Esophagus squamous epithelium (tissue), 5 donors: ENCODE measurements around the gene ZNF674. TPM values are rescaled to one million over a fixed set of nuclear protein-coding genes. Genes with fewer than 3 reads are reported as not detected.

Source experiments
- DNase-seq: peaks from one replicate; lab custom pipeline; 2025; lab: John Stamatoyannopoulos, UW
- H3K27ac ChIP-seq, 4 donors: fragments of 200-600 bp; sonication (generic); one replicate each; pipeline ENCODE4 v1.5.1; 2016 to 2019; ENCODE audit warnings: mild to moderate bottlenecking in 1 of 4
- H3K27me3 ChIP-seq, 4 donors: fragments of 200-600 bp; sonication (generic); 1 replicate in 3 of 4; 2 replicates in 1 of 4; pipeline versions ENCODE4 v1.5.1 to v1.6.0; 2017 to 2021; ENCODE audit warnings: antibody characterized with exemption in 1 of 4
- H3K36me3 ChIP-seq, 3 donors: fragments of 200-600 bp; sonication (generic); one replicate each; pipeline ENCODE4 v1.5.1; 2016 to 2019
- H3K4me1 ChIP-seq, 3 donors: fragments of 200-600 bp; sonication (generic); one replicate each; pipeline ENCODE4 v1.5.1; 2017 to 2019
- H3K4me3 ChIP-seq, 4 donors: fragments of 200-600 bp; sonication (generic); 1 replicate in 3 of 4; 2 replicates in 1 of 4; pipeline ENCODE4 v1.5.1; 2016 to 2019; ENCODE audit warnings: mild to moderate bottlenecking in 2 of 4, moderate library complexity in 1 of 4
- H3K9me3 ChIP-seq, 3 donors: fragments of 200-600 bp; sonication (generic); one replicate each; pipeline ENCODE4 v1.5.1; 2016 to 2019
- CTCF ChIP-seq, 6 experiments: fragments of 450-650 bp in 4 of 6; fragments of 200-600 bp in 2 of 6; sonication (generic) in 2 of 6; IDR thresholded peaks; one replicate each; pipeline ENCODE4 v1.5.1; 2016 to 2019; ENCODE audit warnings: antibody characterized with exemption in 6 of 6, mild to moderate bottlenecking in 4 of 6, moderate library complexity in 4 of 6
- POLR2A ChIP-seq, 4 donors: fragments of 450-650 bp; IDR thresholded peaks; one replicate each; pipeline ENCODE4 v1.6.1; 2017; ENCODE audit warnings: antibody characterized with exemption in 4 of 4, mild to moderate bottlenecking in 4 of 4, moderate library complexity in 3 of 4
- WGBS, 2 donors: methylation state at CpG; one replicate each; pipeline ENCODE4 v1.1.5; 2018; 5-methylcytosine and 5-hydroxymethylcytosine counted together
- intact Hi-C: fragments of 100-400 bp; cut with DNase I; formaldehyde crosslinking; loops from one replicate; pipeline ENCODE4 v1.15.0; 2022
- total RNA-seq, 4 donors: library from RNA; depleted of rRNA; stranded (reverse); fragments of >200 nt; gene quantifications; one replicate each; pipeline ENCODE4 v1.1.0, GENCODE V29; 2016
- donor health status: DM: yes; HTN: yes; CAD: no.

ZNF674 gene
- total RNA-seq, 4 donors from 2014 or later, result 1.5 to 2.8 (median 2.4) TPM

GRCh38 chrX:46571423-46572339, 26.5 kb upstream of the ZNF674 start:
- no peak for TF ChIP-seq CTCF (IDR thresholded peaks at IDR 0.05)
- no peak for TF ChIP-seq POLR2A (IDR thresholded peaks at IDR 0.05)
- DNase-seq, result no peak
- Histone ChIP-seq H3K27ac (no peak overlapping the region), H3K4me3 (no peak overlapping the region), H3K36me3 (no peaks in the 10 kb centered on the region), H3K4me1 (peaks cover 0 to 28% (median 0%) of the 10 kb centered on the region in 3 donors), H3K9me3 (no peaks in the 10 kb centered on the region), H3K27me3 (no peaks in the 10 kb centered on the region)
- WGBS, 2 donors, result 79 to 90% methylated on average over 4 to 9 of the region's 10 CpGs
- intact Hi-C loops, result no loop called here

- Histone ChIP-seq H3K27me3 (no peaks in the 10 kb centered on the region), H3K4me3 (no peak overlapping the region), H3K36me3 (no peaks in the 10 kb centered on the region), H3K27ac (no peak overlapping the region), H3K9me3 (no peaks in the 10 kb centered on the region), H3K4me1 (peaks cover 0 to 9% (median 0%) of the 10 kb centered on the region in 3 donors)
- intact Hi-C loops, result no loop called here
- no peak for TF ChIP-seq POLR2A (IDR thresholded peaks at IDR 0.05)
- no peak for TF ChIP-seq CTCF (IDR thresholded peaks at IDR 0.05)
- DNase-seq, result no peak
These were observed 24.4 kb upstream of the ZNF674 start for GRCh38 chrX:46569621-46570020.

- intact Hi-C loops, result no loop called here
- no peaks in the 10 kb centered on the region for H3K27me3 ChIP-seq
These were observed 22.2 kb upstream of the ZNF674 start for GRCh38 chrX:46567388-46567787.

GRCh38 chrX:46561824-46562657, 16.8 kb upstream of the ZNF674 start:
- TF ChIP-seq CTCF (IDR thresholded peaks at IDR 0.05) (no peak), POLR2A (IDR thresholded peaks at IDR 0.05) (no peak)
- Histone ChIP-seq H3K27ac (no peak overlapping the region), H3K4me1 (no peaks in the 10 kb centered on the region), H3K9me3 (no peaks in the 10 kb centered on the region), H3K27me3 (no peaks in the 10 kb centered on the region), H3K4me3 (no peak overlapping the region), H3K36me3 (no peaks in the 10 kb centered on the region)
- 57 to 65% methylated on average over 4 to 6 of the region's 6 CpGs for WGBS, 2 donors
- intact Hi-C loops, result no loop called here
- DNase-seq, result no peak

More at GRCh38 chrX:46567388-46567787, 22.2 kb upstream of the ZNF674 start:
- H3K4me3 ChIP-seq, result no peak overlapping the region
- no peak for DNase-seq
- no peaks in the 10 kb centered on the region for H3K9me3 ChIP-seq
- no peaks in the 10 kb centered on the region for H3K4me1 ChIP-seq
- no peak overlapping the region for H3K27ac ChIP-seq
- no peaks in the 10 kb centered on the region for H3K36me3 ChIP-seq
- TF ChIP-seq POLR2A (IDR thresholded peaks at IDR 0.05) (no peak), CTCF (IDR thresholded peaks at IDR 0.05) (no peak)

GRCh38 chrX:46559062-46559461, 13.8 kb upstream of the ZNF674 start:
- intact Hi-C loops, result no loop called here
- Histone ChIP-seq H3K27me3 (no peaks in the 10 kb centered on the region), H3K36me3 (no peaks in the 10 kb centered on the region), H3K4me1 (no peaks in the 10 kb centered on the region), H3K27ac (no peak overlapping the region), H3K9me3 (no peaks in the 10 kb centered on the region), H3K4me3 (no peak overlapping the region)
- 94 to 100% methylated on average over 2 of the region's 3 CpGs for WGBS, 2 donors
- no peak for DNase-seq
- no peak for TF ChIP-seq CTCF (IDR thresholded peaks at IDR 0.05)
- no peak for TF ChIP-seq POLR2A (IDR thresholded peaks at IDR 0.05)
